ENCODE data around the gene KMT2E.
"Not testable (repeated sequence)": the region's sequence is repeated elsewhere in the genome, so short reads cannot be mapped to it uniquely, and the experiment has no call there.

Gene KMT2E

GRCh38 chr7:104983578-104984539, 30.1 kb upstream of the KMT2E start:
- peak; percentile 92 for DNase-seq

GRCh38 chr7:104984585-104985258, 29.3 kb upstream of the KMT2E start:
- no peak for DNase-seq

GRCh38 chr7:104985259-104985617, 28.8 kb upstream of the KMT2E start:
- DNase-seq, result no peak

- DNase-seq, result no peak
Observed at GRCh38 chr7:104986628-104987259, 27.3 kb upstream of the KMT2E start.

GRCh38 chr7:104987403-104987802, 26.6 kb upstream of the KMT2E start:
- not testable (repeated sequence) for DNase-seq

GRCh38 chr7:104990983-104991382, 23.0 kb upstream of the KMT2E start:
- DNase-seq, result no peak

- no peak for DNase-seq
Observed at GRCh38 chr7:104992306-104992705, 21.7 kb upstream of the KMT2E start.

- no peak for DNase-seq
Observed at GRCh38 chr7:104993217-104993862, 20.7 kb upstream of the KMT2E start.

- no peak for DNase-seq
Observed at GRCh38 chr7:104998040-104998752, 15.8 kb upstream of the KMT2E start.

GRCh38 chr7:105000200-105000599, 13.8 kb upstream of the KMT2E start:
- DNase-seq, result no peak

- DNase-seq, result no peak
Observed at GRCh38 chr7:105000927-105001336, 13.1 kb upstream of the KMT2E start.

GRCh38 chr7:105001652-105002184, 12.3 kb upstream of the KMT2E start:
- no peak for DNase-seq

- DNase-seq, result no peak
Observed at GRCh38 chr7:105003275-105003674, 10.7 kb upstream of the KMT2E start.

GRCh38 chr7:105003872-105004510, 10.0 kb upstream of the KMT2E start:
- DNase-seq, result no peak

- not testable (repeated sequence) for DNase-seq
Observed at GRCh38 chr7:105005006-105005405, 9.0 kb upstream of the KMT2E start.

GRCh38 chr7:105005486-105005885, 8.5 kb upstream of the KMT2E start:
- not testable (repeated sequence) for DNase-seq

GRCh38 chr7:105006367-105007136, 7.5 kb upstream of the KMT2E start:
- no peak for DNase-seq

- no peak for DNase-seq
Observed at GRCh38 chr7:105007298-105007697, 6.7 kb upstream of the KMT2E start.

- no peak for DNase-seq
Observed at GRCh38 chr7:105009667-105010503, 4.1 kb upstream of the KMT2E start.
